K562 (cell line): ENCODE results near the gene AGA. TPM values are rescaled to one million over a fixed set of nuclear protein-coding genes. Genes with fewer than 3 reads are reported as not detected.
A peak's percentile ranks its signal among the peaks of the same experiment; 100 is the strongest.

Source experiments
- CBX3 ChIP-seq, 2 experiments: IDR thresholded peaks; 1 replicate in 1 of 2; 2 replicates in 1 of 2; pipeline ENCODE4 v1.6.1; 2012; ENCODE audit warnings: inconsistent platforms in 2 of 2, low read length in 2 of 2, borderline replicate concordance in 1 of 2, control low read depth in 1 of 2
- FOXK1 ChIP-seq: sonication (generic); formaldehyde crosslinking; IDR thresholded peaks from 2 replicates; pipeline ENCODE4 v1.8.0; 2022; ENCODE audit warnings: missing genetic modification reagents, mild to moderate bottlenecking, borderline replicate concordance
- HDAC6 ChIP-seq: IDR thresholded peaks from 2 replicates; pipeline ENCODE4 v1.6.1; 2012; ENCODE audit warnings: low read depth, mild to moderate bottlenecking, control low read depth, inconsistent platforms, low read length, moderate library complexity
- HDAC8 ChIP-seq: fragments of 450-650 bp; IDR thresholded peaks from 2 replicates; pipeline ENCODE4 v1.6.1; 2016; ENCODE audit warnings: mild to moderate bottlenecking, missing genetic modification characterization, moderate library complexity, missing compliant biosample characterization
- HINFP ChIP-seq: fragments of 450-650 bp; conservative IDR thresholded peaks from 2 replicates; pipeline ENCODE4 v1.6.1; 2016; ENCODE audit warnings: missing genetic modification characterization, low read depth, mild to moderate bottlenecking, control low read depth, missing compliant biosample characterization
- KDM2B ChIP-seq: fragments of 250-450 bp; sonication (Bioruptor Pico); IDR thresholded peaks from 2 replicates; pipeline ENCODE4 v1.8.0; 2021; ENCODE audit warnings: mild to moderate bottlenecking, moderate library complexity
- MCM3 ChIP-seq: fragments of 450-650 bp; IDR thresholded peaks from 2 replicates; pipeline ENCODE4 v1.6.1; 2016
- MIER1 ChIP-seq: fragments of 450-650 bp; IDR thresholded peaks from 2 replicates; pipeline ENCODE4 v1.6.1; 2016; ENCODE audit warnings: antibody characterized with exemption, mild to moderate bottlenecking, low read depth
- POLR2G ChIP-seq: fragments of 200-400 bp; formaldehyde crosslinking; IDR thresholded peaks from 2 replicates; pipeline ENCODE4 v1.6.1; 2017; ENCODE audit warnings: low read depth, mild to moderate bottlenecking, antibody characterized with exemption, low read length, moderate library complexity
- PRMT5 ChIP-seq: sonication (generic); formaldehyde crosslinking; IDR thresholded peaks from 2 replicates; pipeline ENCODE4 v1.5.0; 2020; ENCODE audit warnings: missing genetic modification reagents
- SMAD2 ChIP-seq: fragments of 150-350 bp; IDR thresholded peaks from 2 replicates; pipeline ENCODE4 v1.6.1; 2014; ENCODE audit warnings: low read depth, mild to moderate bottlenecking, low read length
- ZBTB1 ChIP-seq: sonication (generic); formaldehyde crosslinking; IDR thresholded peaks from 2 replicates; pipeline ENCODE4 v1.8.1; 2023; ENCODE audit warnings: missing genetic modification reagents, low read depth, mild to moderate bottlenecking, borderline replicate concordance
- ZNF23 ChIP-seq: fragments of 250-450 bp; sonication (Bioruptor Pico); IDR thresholded peaks from 2 replicates; pipeline ENCODE4 v1.4.0; 2020; ENCODE audit warnings: mild to moderate bottlenecking
- ZNF583 ChIP-seq: fragments of 250-450 bp; sonication (Bioruptor Pico); IDR thresholded peaks from 2 replicates; pipeline ENCODE4 v1.4.0; 2020
- ZNF639 ChIP-seq, 2 experiments: fragments of 200-800 bp in 1 of 2; sonication (Bioruptor generic) in 1 of 2; sonication (generic) in 1 of 2; formaldehyde crosslinking in 1 of 2; IDR thresholded peaks in 1 of 2; conservative IDR thresholded peaks in 1 of 2; 2 replicates each; pipeline versions ENCODE4 v1.5.0 to v1.6.1; 2016 to 2020; ENCODE audit warnings: missing compliant biosample characterization in 1 of 2, missing genetic modification characterization in 1 of 2, missing genetic modification reagents in 1 of 2
- polyA plus RNA-seq, 8 experiments: library from polyadenylated mRNA; depleted of rRNA in 4 of 8; stranded (reverse) in 5 of 8; unstranded in 3 of 8; fragments of >200 nt; fragmentation: Nextera tagmentation in 2 of 8; fragmentation: Illumina TruSeq in 1 of 8; extraction: Ambion mirVana in 2 of 8; extraction: Trizol in 1 of 8; gene quantifications; 2 replicates each; pipeline versions ENCODE4 v1.2.1 to v1.2.3, GENCODE V29; 2011 to 2014; ENCODE audit warnings: inconsistent platforms in 1 of 8, missing spikeins in 1 of 8
- total RNA-seq, 7 experiments: library from RNA; depleted of rRNA in 6 of 7; stranded (reverse); fragments of >200 nt in 6 of 7; fragmentation: Illumina TruSeq in 2 of 7; extraction: Trizol in 2 of 7; gene quantifications; 2 replicates each; pipeline versions ENCODE4 v1.2.1 to v1.2.3, GENCODE V29; 2011 to 2021; ENCODE audit warnings: low replicate concordance in 1 of 7
- TF ChIP-seq, protein P1 (sequence below): sonication (generic); formaldehyde crosslinking; IDR thresholded peaks from 2 replicates; pipeline ENCODE4 v1.8.1; 2023; ENCODE audit warnings: mild to moderate bottlenecking, missing genetic modification reagents
- TF ChIP-seq, protein P2 (sequence below): fragments of 250-450 bp; sonication (Bioruptor Pico); IDR thresholded peaks from 2 replicates; pipeline ENCODE4 v1.4.0; 2020
- TF ChIP-seq, protein P3 (sequence below): fragments of 250-450 bp; sonication (Bioruptor Pico); IDR thresholded peaks from 2 replicates; pipeline ENCODE4 v1.4.0; 2020; ENCODE audit warnings: mild to moderate bottlenecking
- TF ChIP-seq, protein P4 (sequence below): fragments of 250-450 bp; sonication (Bioruptor Pico); IDR thresholded peaks from 2 replicates; pipeline ENCODE4 v1.8.0; 2022; ENCODE audit warnings: moderate library complexity, mild to moderate bottlenecking, inconsistent platforms

AGA gene
- total and polyA plus RNA-seq, 9 of the 15 experiments (the other 6 are each of a cell fraction or from before 2014, with no cell fraction given) = 8.5 to 25.0 (median 12.6) TPM

DNA sequence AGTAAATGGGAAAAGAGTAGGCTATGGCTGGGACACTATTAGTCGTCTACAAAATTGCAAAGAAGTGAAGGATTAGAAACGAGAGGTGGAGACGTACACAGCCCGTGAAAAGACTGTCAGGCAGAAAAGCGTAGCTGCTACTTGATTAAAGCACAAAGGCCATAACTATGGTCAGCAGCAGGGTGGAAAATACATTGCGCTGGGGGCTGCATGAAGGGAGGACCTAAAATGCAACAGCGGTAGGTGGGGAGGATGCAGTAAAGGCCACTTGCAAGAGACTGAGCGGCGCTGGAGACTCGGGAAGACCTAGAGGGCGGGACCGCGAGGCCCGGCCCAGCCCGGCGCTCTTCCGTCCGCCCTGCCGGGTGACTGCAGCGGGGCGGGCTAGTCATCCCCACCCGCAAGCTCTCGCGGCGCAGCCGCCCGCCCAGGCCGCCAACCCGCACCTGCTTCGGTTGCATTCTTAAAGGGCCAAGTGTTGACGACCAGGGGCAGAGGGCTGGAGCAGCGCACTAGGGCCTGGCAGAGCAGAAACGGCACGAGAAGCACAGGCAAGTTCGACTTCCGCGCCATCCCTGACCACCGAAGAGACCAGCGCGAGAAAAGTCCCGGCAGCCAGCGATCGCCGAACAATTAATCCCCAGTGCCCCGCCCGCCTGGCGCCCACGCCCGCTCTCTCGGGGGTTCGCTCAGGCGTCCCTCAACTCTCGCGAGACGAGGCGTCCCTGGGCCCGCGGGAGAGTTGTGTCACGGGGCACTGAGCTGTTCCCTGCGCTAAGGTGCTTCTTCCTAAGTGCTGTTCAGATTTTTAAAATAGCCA is at the start of gene AGA (continued):
- TF ChIP-seq, protein P1, sequence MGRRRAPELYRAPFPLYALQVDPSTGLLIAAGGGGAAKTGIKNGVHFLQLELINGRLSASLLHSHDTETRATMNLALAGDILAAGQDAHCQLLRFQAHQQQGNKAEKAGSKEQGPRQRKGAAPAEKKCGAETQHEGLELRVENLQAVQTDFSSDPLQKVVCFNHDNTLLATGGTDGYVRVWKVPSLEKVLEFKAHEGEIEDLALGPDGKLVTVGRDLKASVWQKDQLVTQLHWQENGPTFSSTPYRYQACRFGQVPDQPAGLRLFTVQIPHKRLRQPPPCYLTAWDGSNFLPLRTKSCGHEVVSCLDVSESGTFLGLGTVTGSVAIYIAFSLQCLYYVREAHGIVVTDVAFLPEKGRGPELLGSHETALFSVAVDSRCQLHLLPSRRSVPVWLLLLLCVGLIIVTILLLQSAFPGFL = no peak
- TF ChIP-seq ZNF23 (CRISPR knock-in tag) (no peak), ZBTB1 (CRISPR knock-in tag) (no peak; the same call in 1 of the 2 replicates), ZNF583 (CRISPR knock-in tag) (no peak), POLR2G (peak; percentile 99), KDM2B (CRISPR knock-in tag) (no peak), HDAC8 (tag) (no peak), MIER1 (no peak), HDAC6 (no peak), FOXK1 (no peak), ZNF639 (CRISPR knock-in tag; conservative IDR thresholded peaks at IDR 0.05 in 1 of 2, IDR thresholded peaks at IDR 0.05 in 1 of 2) (peak in 1 of 2 experiments; percentile 48; a peak in 1 of 4 replicates), MCM3 (no peak), CBX3 (IDR thresholded peaks at IDR 0.05; ENCODE audit: borderline replicate concordance in 1 of 2, low read length in 2 of 2) (no peak; a peak in 1 of 3 replicates), PRMT5 (CRISPR knock-in tag) (no peak), SMAD2 (no peak), HINFP (tag) (no peak)
- TF ChIP-seq, protein P2, sequence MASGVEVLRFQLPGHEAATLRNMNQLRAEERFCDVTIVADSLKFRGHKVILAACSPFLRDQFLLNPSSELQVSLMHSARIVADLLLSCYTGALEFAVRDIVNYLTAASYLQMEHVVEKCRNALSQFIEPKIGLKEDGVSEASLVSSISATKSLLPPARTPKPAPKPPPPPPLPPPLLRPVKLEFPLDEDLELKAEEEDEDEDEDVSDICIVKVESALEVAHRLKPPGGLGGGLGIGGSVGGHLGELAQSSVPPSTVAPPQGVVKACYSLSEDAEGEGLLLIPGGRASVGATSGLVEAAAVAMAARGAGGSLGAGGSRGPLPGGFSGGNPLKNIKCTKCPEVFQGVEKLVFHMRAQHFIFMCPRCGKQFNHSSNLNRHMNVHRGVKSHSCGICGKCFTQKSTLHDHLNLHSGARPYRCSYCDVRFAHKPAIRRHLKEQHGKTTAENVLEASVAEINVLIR (CRISPR knock-in tag) = no peak
- TF ChIP-seq, protein P3, sequence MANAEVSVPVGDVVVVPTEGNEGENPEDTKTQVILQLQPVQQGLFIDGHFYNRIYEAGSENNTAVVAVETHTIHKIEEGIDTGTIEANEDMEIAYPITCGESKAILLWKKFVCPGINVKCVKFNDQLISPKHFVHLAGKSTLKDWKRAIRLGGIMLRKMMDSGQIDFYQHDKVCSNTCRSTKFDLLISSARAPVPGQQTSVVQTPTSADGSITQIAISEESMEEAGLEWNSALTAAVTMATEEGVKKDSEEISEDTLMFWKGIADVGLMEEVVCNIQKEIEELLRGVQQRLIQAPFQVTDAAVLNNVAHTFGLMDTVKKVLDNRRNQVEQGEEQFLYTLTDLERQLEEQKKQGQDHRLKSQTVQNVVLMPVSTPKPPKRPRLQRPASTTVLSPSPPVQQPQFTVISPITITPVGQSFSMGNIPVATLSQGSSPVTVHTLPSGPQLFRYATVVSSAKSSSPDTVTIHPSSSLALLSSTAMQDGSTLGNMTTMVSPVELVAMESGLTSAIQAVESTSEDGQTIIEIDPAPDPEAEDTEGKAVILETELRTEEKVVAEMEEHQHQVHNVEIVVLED (CRISPR knock-in tag) = peak; percentile 38; the same call in 1 of the 2 replicates
- TF ChIP-seq, protein P4, sequence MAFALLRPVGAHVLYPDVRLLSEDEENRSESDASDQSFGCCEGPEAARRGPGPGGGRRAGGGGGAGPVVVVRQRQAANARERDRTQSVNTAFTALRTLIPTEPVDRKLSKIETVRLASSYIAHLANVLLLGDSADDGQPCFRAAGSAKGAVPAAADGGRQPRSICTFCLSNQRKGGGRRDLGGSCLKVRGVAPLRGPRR (CRISPR knock-in tag) = no peak
